HG03175 (cell line): Measurements from ENCODE around the gene BCL2L15.

Source experiments
- ATAC-seq: cut with Tn5 transposase; IDR thresholded peaks from one replicate; pipeline ENCODE4 v1.9.1; 2021; ENCODE audit warnings: mild to moderate bottlenecking, moderate library complexity; ENCODE audit not compliant: unreplicated experiment

Gene BCL2L15

DNA sequence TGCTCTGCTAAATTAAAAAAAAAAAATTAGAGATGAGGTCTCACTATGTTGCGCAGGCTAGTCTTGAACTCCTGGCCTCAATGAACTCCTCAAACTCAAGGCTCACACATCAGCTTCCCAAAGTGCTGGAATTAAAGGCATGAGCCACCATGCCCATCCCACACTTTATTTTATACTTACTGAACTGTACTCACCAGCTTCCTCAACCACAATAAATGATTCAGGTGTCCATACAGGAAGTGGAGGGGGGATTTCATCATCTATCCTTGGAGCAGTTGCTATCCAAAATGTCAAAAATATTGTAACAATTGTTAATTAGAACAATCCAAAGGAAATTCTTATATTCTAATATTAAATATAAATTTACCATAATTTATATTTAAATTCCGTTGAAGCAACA, 52.7 kb downstream of the BCL2L15 start:
- no peak for ATAC-seq
